ENCODE results near the gene NPLOC4. TPM values are rescaled to one million over a fixed set of nuclear protein-coding genes. Genes with fewer than 3 reads are reported as not detected.

NPLOC4 gene
- total RNA-seq, 1 experiment from 2014 or later: 208 TPM

DNA sequence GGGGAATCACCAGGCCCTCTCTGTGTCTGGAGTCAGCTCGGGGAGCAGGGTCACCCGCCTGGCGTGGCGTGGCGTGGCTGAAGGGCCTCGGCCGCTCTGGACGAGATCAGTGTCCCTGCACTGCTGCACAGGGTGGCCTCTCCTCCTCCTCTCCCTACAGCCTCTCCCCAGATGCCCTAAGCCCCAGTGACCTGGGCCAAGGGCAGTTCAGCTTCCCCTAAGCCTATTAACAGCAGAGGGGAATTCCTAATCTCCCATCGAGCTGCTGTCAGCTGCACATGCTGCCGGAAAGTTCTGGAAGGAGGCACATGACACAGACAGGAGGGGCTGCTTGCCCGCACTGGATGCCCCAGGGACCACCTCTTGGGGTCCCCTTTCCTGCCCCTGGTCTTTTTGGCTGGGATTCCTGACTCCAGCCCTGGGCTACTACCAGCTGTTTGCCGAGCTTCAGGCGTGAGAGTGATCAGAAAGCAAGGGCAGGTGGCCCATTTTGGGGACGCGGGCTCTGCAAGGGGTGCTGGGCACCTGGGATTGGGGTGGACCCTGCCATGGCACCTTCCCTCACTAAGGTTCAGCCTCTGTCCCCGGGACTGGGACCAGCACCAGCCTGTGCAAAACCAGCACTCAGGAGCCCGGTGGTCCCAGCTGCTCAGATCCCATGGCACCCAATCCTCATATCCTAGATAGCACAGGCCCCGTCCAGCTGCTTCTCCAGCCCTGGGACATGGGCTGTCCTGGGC, 18.6 kb upstream of the NPLOC4 start:
- H3K79me2 ChIP-seq (ENCODE audit: low read depth): no peaks in the 10 kb centered on the region
- H3F3A ChIP-seq (ENCODE audit: insufficient read depth, low read depth): peaks cover 18% of the 10 kb centered on the region
- no peaks in the 10 kb centered on the region for H3K27me3 ChIP-seq (ENCODE audit: insufficient read depth, low read depth)
- no peak overlapping the region for H3K27ac ChIP-seq
- H4K20me1 ChIP-seq (ENCODE audit: insufficient read depth): no peaks in the 10 kb centered on the region
- no peaks in the 10 kb centered on the region for H3K9me2 ChIP-seq (ENCODE audit: insufficient read depth)
- H3K9me3 ChIP-seq (ENCODE audit: insufficient read depth, low read depth): no peaks in the 10 kb centered on the region
- ChIA-PET POLR2A (ENCODE audit: unreplicated experiment) (no interaction called here), CTCF (no interaction called here)
- H3K36me3 ChIP-seq (ENCODE audit: low read depth): no peaks in the 10 kb centered on the region
- no peak for DNase-seq
- intact Hi-C loops (cut with micrococcal nuclease; ENCODE audit: unreplicated experiment): no loop called here
- no TSS peak for BruUV-seq (replicated peaks)
- H3K4me2 ChIP-seq: no peak overlapping the region
- H3K4me1 ChIP-seq (replicated peaks; ENCODE audit: insufficient read depth): peaks cover 19% of the 10 kb centered on the region
- TF ChIP-seq EZH2 (IDR thresholded peaks at IDR 0.05; ENCODE audit: low read depth): no peak
- TF ChIP-seq, protein P1, sequence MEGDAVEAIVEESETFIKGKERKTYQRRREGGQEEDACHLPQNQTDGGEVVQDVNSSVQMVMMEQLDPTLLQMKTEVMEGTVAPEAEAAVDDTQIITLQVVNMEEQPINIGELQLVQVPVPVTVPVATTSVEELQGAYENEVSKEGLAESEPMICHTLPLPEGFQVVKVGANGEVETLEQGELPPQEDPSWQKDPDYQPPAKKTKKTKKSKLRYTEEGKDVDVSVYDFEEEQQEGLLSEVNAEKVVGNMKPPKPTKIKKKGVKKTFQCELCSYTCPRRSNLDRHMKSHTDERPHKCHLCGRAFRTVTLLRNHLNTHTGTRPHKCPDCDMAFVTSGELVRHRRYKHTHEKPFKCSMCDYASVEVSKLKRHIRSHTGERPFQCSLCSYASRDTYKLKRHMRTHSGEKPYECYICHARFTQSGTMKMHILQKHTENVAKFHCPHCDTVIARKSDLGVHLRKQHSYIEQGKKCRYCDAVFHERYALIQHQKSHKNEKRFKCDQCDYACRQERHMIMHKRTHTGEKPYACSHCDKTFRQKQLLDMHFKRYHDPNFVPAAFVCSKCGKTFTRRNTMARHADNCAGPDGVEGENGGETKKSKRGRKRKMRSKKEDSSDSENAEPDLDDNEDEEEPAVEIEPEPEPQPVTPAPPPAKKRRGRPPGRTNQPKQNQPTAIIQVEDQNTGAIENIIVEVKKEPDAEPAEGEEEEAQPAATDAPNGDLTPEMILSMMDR (conservative IDR thresholded peaks at IDR 0.05): no peak
- no peak overlapping the region for H3K4me3 ChIP-seq
- no peak overlapping the region for H2AFZ ChIP-seq

DNA sequence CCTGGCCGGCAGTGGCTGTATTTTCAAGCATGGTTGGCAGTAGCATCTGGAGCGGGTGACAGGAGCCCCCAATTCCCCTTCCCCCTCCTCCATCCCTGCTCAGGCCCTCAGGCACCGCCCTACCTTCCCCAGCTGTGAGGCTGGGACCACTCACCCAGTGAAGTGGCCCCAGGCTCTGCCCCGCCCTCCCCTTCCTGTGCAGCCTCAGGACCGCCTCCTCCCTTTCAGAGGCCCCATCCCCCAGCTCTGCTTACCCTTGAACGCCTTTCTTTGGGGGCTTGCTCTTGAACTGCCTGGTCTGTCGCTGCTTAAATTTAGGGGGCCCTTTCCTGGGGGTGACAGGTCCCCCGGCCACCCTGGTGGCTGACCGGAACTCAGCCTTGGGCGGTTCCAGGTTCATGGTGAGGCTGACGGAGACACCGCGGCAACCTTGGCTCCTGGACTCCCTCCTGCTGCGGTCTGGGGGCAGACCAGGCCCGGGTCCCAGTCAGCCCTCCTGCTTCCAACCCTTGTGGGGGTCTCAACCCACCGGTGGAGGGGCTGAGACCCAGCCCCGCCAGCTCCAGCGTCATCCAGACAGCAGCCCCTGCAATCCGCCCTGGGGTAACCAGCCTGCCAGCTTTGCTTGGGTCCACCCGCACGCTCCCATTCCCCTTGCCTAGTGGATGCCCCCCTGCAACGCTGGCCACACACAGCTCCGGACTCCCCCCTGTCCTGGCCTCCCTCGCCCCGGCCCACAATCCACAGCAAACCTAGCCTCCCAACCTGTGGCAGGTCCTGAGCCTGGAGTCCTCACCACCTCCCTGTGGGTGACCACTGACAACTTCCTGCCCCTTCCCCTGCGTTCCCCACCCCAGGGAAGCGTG, 16.2 kb upstream of the NPLOC4 start:
- BruUV-seq (replicated peaks): no TSS peak
- no peaks in the 10 kb centered on the region for H3F3A ChIP-seq (ENCODE audit: insufficient read depth, low read depth)
- no peaks in the 10 kb centered on the region for H4K20me1 ChIP-seq (ENCODE audit: insufficient read depth)
- intact Hi-C loops (cut with micrococcal nuclease; ENCODE audit: unreplicated experiment): no loop called here
- no peak for DNase-seq
- no peaks in the 10 kb centered on the region for H3K4me1 ChIP-seq (replicated peaks; ENCODE audit: insufficient read depth)
- TF ChIP-seq, protein P1 (conservative IDR thresholded peaks at IDR 0.05): no peak
- H2AFZ ChIP-seq: no peak overlapping the region
- no peaks in the 10 kb centered on the region for H3K27me3 ChIP-seq (ENCODE audit: insufficient read depth, low read depth)
- H3K9me3 ChIP-seq (ENCODE audit: insufficient read depth, low read depth): no peaks in the 10 kb centered on the region
- H3K9me2 ChIP-seq (ENCODE audit: insufficient read depth): no peaks in the 10 kb centered on the region
- ChIA-PET CTCF (no interaction called here), POLR2A (ENCODE audit: unreplicated experiment) (no interaction called here)
- no peak overlapping the region for H3K27ac ChIP-seq
- H3K4me3 ChIP-seq: no peak overlapping the region
- no peak overlapping the region for H3K4me2 ChIP-seq
- no peaks in the 10 kb centered on the region for H3K36me3 ChIP-seq (ENCODE audit: low read depth)
- H3K79me2 ChIP-seq (ENCODE audit: low read depth): no peaks in the 10 kb centered on the region

DNA sequence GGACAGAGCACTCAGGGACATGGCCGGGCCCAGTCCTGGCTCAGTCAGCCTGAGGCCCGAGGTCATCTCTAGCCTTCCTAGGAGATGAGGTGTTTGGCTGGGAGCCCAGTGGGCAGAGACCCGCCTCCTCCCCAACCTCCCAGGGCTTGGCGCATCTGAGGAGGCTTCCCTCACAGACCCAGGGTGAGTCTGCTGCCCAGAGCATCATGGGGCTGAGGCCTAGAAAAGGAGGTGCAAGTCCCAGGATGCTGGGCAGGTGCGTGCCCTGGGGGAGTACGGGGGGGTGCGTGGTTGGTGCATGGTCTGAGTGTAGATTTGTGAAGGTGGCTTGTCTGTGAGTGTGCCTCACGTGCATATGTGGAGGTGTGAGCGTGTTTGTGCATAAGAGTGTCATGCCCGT, 14.8 kb upstream of the NPLOC4 start:
- no peaks in the 10 kb centered on the region for H3K9me2 ChIP-seq (ENCODE audit: insufficient read depth)
- POLR2A ChIA-PET (ENCODE audit: unreplicated experiment): no interaction called here
- no peaks in the 10 kb centered on the region for H3K4me1 ChIP-seq (replicated peaks; ENCODE audit: insufficient read depth)
- H3K27ac ChIP-seq: no peak overlapping the region
- DNase-seq: peak; percentile 70 to 89
- intact Hi-C loops (cut with micrococcal nuclease; ENCODE audit: unreplicated experiment): no loop called here
- no peak overlapping the region for H3K4me2 ChIP-seq
- no peak for TF ChIP-seq EZH2 (IDR thresholded peaks at IDR 0.05; ENCODE audit: low read depth)
- TF ChIP-seq, protein P1 (conservative IDR thresholded peaks at IDR 0.05): no peak
- no peak overlapping the region for H3K4me3 ChIP-seq
- H4K20me1 ChIP-seq (ENCODE audit: insufficient read depth): no peaks in the 10 kb centered on the region
- H2AFZ ChIP-seq: no peak overlapping the region
- no peaks in the 10 kb centered on the region for H3K9me3 ChIP-seq (ENCODE audit: insufficient read depth, low read depth)
- no peaks in the 10 kb centered on the region for H3F3A ChIP-seq (ENCODE audit: insufficient read depth, low read depth)
- no peaks in the 10 kb centered on the region for H3K36me3 ChIP-seq (ENCODE audit: low read depth)
- H3K27me3 ChIP-seq (ENCODE audit: insufficient read depth, low read depth): no peaks in the 10 kb centered on the region
- no TSS peak for BruUV-seq (replicated peaks)
- H3K79me2 ChIP-seq (ENCODE audit: low read depth): no peaks in the 10 kb centered on the region
- CTCF ChIA-PET: no interaction called here
